Fibroblast of skin of back (primary cell): ENCODE data around the gene ASB10.

Source experiments
- DNase-seq: peaks from one replicate; pipeline ENCODE4 v3.0.0-alpha.2; 2013

Gene ASB10

GRCh38 chr7:151187409-151188251 lies 580 bp upstream of the ASB10 start:
- no peak for DNase-seq

- DNase-seq, result no peak
These were observed 1.0 kb downstream of the ASB10 start for GRCh38 chr7:151185762-151186639.

GRCh38 chr7:151181011-151181431 lies 6.0 kb downstream of the ASB10 start:
- no peak for DNase-seq

GRCh38 chr7:151179946-151180345 lies 7.1 kb downstream of the ASB10 start:
- no peak for DNase-seq

GRCh38 chr7:151179287-151179860 lies 7.7 kb downstream of the ASB10 start:
- no peak for DNase-seq

- DNase-seq, result no peak
These were observed 8.2 kb downstream of the ASB10 start for GRCh38 chr7:151178831-151179230.

- no peak for DNase-seq
These were observed 8.8 kb downstream of the ASB10 start for GRCh38 chr7:151178236-151178635.

- no peak for DNase-seq
These were observed 9.7 kb downstream of the ASB10 start for GRCh38 chr7:151177310-151177709.

- no peak for DNase-seq
These were observed 10.6 kb downstream of the ASB10 start for GRCh38 chr7:151176401-151176800.

- DNase-seq, result no peak
These were observed 11.2 kb downstream of the ASB10 start for GRCh38 chr7:151175793-151176311.

- DNase-seq, result no peak
These were observed 11.8 kb downstream of the ASB10 start for GRCh38 chr7:151175047-151175792.

GRCh38 chr7:151174246-151175046 lies 12.6 kb downstream of the ASB10 start:
- peak; percentile 11 for DNase-seq

- no peak for DNase-seq
These were observed 13.4 kb downstream of the ASB10 start for GRCh38 chr7:151173386-151174245.

- DNase-seq, result peak; percentile 61
These were observed 14.5 kb downstream of the ASB10 start for GRCh38 chr7:151172273-151173141.

- no peak for DNase-seq
These were observed 18.3 kb downstream of the ASB10 start for GRCh38 chr7:151168787-151169162.

- peak; percentile 7 for DNase-seq
These were observed 18.9 kb downstream of the ASB10 start for GRCh38 chr7:151168003-151168786.

GRCh38 chr7:151167197-151167961 lies 19.7 kb downstream of the ASB10 start, which contains the start of gene GBX1:
Gene GBX1, minus strand, starts transcription at chr7:151167694. Its CDS starts 146 bp downstream, at chr7:151167548.
- no peak for DNase-seq
